GM11168 (cell line): ENCODE measurements around the gene NELL1.

Experiments
- in situ Hi-C: fragments of 300-500 bp; cut with MboI; formaldehyde crosslinking; loops from one replicate; pipeline ENCODE4 v1.12.0; 2022; ENCODE audit warnings: low sequenced_read_pairs; ENCODE audit not compliant: unreplicated experiment

NELL1 gene

DNA sequence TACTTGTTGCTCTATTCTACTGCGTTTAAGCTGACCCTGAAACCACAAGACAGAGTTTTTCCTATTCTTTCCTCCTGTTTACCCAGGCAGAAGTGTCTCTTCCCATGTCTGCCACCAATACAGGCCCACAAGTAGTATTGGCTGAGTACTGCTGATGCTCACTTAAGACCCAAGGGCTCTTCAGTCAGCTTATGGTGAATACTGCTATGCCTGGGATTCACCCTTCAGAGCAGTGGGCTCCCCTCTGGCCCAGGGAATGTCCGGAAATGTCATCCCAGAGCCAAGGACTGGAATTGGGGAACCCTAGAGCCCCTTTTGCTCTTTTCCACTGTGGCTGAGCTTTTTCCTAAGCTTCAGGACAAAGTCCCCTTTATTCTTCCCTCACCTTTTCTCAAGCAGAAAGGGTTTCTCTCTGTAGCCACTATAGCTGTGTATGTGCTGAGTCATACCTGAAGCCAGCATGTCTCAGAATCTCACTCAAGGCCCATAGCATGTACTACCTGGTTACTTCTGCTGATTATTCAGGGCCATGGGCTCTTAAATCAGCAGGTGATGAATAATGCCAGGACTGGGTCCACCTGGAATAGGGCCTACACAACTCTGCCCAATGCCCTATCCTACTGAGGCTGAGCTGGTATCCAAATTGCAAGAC, 777.7 kb downstream of the NELL1 start:
- in situ Hi-C loops, result no loop called here

DNA sequence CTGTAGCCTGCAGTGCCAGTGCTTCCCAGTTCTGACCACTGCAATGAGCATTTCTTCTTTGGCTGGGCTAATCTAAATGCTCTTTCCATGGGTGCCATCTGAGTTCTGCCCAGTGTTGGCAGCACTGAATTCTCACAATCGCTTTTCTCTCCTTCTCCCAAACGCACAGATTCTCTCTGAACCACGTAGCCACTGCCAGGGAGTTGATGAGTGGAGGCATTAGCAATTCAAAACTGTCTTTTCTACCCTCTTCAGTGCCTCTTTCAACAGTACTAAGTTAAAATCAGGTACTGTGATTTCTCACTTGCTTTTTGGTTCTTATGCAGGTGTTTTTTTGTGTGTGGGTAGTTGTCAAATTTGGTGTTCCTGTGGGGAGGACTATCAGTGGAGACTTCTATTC, 778.5 kb downstream of the NELL1 start:
- in situ Hi-C loops, result no loop called here

DNA sequence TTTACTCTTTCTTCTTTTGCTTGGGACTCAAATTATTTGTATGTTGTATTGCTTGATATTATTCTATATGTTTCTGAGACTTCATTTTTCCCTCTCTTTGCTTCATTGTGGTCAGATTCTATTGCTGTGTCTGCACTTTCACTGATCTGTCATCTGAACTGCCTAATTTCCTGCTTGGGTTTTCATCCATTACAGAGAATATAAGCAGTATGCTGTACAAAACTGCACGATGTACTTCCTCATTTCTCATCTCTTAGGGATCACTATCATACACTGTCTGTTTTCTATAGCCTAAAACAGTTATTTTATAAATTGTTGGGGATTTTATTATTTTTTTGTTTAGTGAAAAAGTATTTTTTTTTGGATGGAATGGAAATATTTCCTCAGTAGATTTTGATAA, 786.8 kb downstream of the NELL1 start:
- in situ Hi-C loops, result no loop called here

DNA sequence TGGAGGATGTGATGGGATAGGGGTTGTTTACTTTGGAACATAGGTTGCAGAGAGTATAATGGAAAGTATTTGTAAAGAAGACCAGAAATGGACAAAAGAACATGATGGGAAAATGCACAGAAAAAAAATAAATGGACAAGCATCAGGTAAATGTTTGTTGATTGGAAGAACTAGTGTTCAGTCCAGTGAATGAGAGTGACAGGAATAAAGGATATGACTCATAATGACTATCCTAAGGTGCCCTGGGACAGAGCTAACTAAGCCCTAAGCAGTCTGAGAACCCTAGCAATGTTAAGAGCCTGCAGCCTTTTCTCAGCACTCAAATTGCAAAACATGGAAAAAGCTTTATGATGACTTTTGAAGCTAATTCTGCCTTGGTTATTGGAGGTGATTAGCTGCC, 790.7 kb downstream of the NELL1 start:
- in situ Hi-C loops, result no loop called here

DNA sequence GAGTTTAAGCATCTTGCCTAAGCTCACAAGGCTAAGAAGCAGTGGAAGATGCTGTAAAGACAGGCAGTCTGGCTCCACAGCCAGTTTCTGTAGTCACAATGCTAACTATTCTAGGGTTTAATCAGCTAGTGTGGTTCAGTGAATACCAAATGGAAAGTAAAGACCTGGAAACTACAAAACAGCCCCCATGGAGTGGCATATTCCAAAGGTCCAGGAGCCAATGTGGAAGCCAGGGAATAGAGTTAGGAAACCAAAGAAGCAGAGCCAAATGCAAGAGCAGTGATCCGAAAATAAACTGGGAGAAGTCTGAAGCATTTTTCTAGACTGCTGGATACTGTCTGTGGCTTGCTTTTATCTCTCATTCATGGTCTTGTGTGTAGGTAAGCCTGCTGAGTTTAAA, 792.3 kb downstream of the NELL1 start:
- in situ Hi-C loops, result no loop called here

DNA sequence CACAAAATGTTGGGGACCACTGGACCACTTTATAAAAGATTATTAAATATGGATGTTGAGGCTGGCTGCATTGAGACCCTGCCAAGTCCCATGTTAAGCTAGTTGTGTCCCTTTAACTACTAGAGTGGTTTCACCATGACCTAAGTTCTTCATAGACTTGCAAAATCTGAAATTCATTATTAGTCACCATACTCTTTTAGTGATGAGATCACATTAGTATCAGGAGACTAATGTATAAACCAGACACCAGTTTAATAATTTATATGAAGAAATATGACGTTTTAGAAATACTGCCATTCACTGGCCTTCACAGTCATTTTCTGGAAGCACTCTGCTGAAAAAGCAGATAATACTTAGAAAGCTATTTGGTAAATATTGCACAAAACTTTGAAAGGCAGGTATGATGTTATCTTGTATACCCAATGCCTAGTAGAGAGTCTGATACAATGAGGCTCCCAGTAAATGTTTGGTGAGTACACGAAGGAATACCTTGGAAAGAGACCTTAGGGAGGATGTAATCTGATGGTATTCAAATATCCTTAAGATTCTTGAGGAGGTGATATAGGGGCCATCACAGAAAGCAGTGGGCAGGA, 795.3 kb downstream of the NELL1 start:
- in situ Hi-C loops, result no loop called here

DNA sequence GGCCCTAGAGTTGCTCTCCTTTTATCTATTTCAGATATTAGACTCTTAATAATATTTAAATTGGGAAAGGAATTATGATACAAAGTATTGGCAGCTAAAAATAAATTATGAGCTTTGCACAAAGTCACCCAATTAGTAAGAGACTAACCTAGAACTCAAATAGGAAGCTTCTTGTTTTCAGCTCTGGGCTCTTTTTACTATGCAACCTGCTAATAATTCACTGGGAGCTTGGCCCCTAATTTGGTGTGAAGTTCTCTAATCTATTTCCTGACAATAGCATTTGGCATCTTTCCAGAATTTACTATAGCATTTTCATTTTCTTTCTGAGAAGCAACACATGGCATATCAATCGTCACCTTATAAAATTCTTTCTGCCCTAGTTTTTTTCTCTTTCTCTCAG, 795.8 kb downstream of the NELL1 start:
- in situ Hi-C loops, result no loop called here

DNA sequence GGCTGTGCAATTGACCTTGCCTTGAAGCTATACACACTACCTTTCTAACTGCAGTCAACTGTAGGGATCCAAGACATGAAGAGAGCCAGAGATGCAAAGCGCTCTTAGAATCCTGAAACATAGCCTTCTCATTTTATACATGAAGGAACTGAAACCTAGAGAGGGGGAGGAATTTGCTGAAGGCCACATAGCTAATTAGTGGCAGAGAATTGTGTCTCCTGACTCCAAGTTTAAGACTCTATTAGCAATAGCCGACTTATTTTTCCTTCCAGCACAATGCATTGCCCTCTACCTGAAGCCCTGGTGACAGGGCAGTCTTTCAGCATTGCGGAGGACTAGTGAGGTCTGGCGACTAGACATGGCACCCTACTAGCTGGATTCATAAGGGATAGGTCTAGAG, 796.5 kb downstream of the NELL1 start:
- in situ Hi-C loops, result no loop called here

DNA sequence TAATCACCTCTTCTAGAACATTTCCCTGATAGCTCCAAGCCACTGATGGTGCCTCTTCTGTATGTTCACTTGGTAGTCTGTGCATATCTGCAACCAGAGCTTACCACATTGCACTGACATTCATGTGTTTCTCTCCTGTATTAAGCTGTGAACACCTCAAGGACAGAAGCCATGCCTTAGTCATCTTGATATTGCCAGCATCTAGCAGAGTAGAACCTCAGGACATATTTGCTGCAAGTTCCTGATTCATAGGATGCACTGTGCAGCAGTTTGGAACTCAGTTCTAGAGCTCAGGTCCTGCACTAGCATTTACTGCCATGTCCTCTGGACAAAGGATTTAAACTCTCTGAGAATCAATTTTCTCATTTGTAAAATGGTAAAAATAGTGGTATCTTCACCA, 801.1 kb downstream of the NELL1 start:
- in situ Hi-C loops, result no loop called here

DNA sequence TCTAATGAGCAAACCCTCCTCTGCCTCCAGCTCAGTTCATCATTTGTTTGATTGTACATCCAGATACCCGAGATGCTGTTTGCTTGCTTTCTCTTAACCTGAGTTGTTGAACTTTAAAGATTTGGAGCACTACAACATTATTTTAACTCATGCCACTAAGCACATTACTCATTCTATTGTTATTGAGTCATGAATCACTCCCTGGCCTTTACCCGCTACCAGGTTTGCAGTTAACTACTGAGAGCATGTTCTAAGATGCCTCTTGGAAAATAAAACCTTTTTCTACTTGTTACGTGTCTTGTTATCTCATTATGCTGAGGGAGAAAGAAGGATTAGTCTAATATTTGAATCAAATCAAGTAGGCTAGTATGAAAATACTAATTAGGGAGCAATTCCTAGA, 802.9 kb downstream of the NELL1 start:
- in situ Hi-C loops, result no loop called here

DNA sequence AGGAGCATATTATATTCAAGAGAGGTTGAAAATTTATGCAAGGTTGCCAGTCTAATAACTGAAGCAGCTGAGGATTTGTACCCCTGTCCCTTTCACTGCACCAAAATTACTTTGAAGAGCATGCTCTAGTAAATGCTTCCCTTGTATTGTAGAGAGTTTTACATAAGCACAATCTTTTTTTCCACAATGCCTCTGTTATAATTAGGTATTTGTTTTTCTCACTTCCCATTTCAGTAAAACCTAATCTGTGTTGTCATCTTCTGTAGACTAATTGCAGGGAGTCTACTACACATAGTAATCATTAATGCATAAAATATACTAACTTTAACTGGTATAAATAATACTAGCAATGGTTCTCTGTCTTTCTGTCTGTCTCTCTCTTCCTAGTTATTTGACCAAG, 805.1 kb downstream of the NELL1 start:
- in situ Hi-C loops, result no loop called here

DNA sequence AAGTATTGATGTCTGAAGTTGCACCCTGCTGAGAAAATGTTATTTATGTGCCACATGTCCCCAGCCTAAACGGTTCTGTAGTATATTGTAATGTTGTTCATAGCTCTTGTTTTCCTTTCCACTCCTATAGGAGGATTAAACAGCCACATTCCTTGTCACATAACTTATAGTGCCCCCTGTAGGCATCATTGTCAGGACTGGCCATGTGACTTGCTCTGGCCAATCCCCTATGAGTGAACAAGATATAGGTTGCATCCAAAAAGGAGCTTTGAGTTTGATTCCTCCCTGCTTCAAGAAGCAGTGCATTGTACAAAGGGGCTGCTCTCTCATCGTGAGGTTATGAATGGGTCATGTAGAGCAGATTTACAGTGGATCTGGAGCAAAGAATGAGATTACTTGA, 805.9 kb downstream of the NELL1 start:
- in situ Hi-C loops, result no loop called here

DNA sequence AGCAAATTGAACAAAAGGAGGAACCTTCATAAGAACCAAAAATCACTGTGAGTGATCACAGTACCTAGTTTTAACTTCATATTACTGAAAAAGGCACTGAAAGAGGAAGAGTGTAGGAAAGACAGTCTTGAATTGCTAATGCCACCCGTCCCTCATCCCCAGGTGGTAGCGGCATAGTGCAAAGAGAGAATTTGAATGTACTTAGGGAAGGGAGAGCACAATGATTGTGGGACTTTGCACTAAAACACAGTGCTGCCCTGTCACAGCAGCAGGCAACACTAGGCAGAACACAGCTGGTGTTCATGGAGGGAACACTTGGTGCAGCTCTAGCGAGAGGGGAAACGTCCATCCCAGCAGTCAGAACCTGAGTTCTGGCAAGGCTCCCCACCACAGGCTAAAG, 807.2 kb downstream of the NELL1 start:
- in situ Hi-C loops, result no loop called here

DNA sequence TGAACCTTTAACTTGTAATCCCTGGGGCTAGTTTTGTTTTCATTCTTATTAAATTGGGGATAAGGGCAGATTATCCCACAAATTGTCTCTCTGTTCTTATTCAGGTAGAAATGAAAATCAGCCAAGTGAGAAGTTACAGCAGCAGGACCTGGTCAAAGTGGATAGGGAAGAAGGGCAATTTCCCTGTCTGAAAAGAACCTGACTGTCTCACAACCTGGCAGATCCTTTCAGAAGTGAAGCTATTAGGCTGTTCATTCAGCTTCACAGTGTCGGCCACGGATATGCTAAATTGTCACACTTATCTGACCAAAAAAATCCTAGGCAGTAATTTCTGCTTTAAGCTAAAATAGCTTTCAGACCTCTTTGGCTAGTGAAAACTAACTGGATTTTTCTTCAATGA, 810.9 kb downstream of the NELL1 start:
- in situ Hi-C loops, result no loop called here

DNA sequence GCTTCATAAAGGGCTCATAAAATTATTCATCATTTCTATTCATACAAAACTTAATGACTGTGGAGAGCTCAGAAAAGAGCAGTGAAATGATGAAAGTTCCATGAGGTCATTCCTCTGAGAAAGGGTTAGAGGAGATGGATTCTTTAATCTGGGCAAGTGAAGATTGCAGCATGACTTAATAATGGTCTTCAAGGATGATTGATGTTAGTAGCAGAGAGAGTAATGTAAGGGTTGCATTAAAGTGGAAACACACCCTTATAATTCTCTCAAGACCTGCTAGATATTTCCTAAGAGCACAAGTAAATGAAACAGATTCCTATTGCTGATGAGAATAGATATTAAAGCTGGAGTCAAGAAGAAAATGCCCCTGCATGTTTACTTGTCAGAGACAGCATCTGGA, 811.9 kb downstream of the NELL1 start:
- in situ Hi-C loops, result no loop called here

DNA sequence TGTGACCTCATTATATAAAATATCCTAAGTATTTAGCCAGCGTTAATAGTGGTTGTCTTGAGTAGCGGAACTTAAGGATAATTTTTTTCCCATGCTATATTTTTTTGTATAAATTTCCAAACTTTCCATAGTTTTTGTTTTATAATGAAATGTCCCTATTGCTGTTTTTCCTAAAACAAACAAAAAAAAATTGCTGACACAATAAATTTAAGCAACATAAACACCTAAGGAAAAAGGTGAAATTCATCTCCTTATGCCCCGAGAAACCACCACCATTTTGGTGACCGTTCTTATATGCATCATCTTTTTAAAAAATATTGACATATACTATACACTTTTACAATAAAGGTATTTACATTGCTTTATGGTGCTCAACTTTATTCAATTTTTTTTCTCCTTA, 814.7 kb downstream of the NELL1 start:
- in situ Hi-C loops, result no loop called here

DNA sequence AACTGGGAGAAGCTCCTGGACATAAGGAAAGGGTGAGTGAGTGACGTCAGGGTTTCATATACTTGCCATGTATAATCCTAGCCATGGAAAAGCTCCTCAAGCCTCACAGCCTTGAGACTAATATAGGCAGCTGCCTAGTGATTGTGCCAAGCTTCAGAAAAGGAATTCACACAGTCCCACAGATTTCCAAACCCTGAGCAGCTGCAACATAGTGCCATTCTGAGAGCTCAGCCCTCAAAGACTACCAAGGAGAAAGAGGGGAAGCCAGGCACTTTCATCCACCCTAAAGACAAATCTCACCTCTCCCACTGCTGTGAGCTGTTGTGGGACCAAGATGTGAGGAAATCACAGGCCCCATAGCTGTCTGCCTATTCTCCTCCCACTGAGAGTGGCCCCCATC, 815.6 kb downstream of the NELL1 start:
- in situ Hi-C loops, result no loop called here

DNA sequence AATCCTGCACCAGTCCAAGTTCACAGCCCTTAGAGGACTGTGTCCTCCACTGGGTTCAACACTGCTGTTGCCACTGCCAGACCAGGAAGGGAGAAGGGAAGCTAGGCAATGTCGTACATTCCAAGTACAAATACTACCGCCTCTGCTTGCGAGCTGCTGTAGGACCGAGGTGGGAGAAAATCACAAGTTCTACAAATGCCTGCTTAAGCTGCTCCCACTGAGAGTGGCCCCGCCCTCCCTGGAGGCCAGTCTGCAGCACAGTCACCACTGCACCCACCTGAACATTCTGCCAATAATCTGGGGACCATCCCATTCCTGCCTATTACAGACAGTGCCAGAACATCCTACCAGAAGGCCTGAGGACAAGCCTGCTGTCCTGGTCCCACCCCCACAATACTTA, 816.0 kb downstream of the NELL1 start:
- in situ Hi-C loops, result no loop called here

DNA sequence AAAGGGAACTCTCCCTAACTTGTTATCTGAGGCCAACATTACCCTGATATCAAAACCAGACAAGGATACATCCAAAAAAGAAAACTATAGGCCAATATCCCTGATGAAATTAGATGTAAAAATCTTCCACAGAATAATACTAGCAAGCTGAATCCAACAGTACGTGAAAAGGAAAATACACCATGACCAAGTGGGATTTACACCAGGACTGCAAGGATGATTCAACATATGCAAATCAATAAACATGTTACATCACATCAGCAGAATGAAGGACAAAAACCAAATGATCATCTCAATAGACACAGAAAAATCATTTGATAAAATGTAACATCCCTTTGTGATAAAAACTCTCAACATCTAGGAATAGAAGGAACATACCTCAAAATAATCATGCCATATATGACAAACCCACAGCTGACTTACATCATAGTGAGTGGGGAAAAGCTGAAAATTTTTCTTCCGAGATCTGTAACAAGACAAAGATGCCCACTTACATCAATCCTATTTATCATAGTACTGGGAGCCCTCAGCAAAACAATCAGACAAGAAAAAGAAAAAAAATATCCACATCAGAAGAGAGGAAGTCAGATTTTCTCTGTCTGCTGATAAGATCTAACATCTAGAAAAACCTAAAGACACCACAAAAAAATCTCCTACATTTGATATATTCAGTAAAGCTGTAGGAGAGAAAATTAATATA, 820.2 kb downstream of the NELL1 start:
- in situ Hi-C loops, result no loop called here

DNA sequence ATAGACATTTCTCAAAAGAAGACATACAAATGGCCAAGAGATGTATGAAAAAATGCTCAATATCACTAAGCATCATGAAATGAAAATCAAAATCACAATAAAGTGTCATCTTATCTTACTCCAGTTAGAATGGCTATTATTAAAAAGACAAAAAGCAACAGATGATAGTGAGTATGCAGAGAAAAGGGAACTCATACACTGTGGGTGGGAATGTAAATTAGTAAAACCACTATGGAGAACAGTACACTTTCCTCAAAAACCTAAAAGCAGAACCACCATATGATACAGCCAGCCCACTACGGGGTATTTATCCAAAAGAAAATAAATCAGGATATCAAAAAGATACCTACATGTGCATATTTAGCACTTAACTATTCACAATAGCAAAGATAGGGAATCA, 823.5 kb downstream of the NELL1 start:
- in situ Hi-C loops, result no loop called here

DNA sequence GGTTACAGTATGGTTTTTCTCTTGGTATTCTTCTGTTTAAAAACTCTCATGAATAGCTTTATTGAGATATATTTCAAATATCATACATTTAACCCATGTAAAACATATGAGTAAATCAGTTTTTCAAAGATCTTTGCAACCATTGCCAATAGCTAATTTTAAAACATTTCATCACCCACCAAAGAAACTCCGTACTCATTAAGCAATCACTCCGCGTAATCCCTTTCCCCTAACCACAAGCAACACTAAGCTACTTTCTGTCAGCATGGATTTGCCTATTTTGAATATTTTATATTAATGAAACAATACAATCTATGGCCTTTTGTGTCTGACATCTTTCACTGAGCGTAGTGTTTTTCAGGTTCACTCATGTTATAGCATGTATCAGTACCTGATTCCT, 825.6 kb downstream of the NELL1 start:
- in situ Hi-C loops, result no loop called here

DNA sequence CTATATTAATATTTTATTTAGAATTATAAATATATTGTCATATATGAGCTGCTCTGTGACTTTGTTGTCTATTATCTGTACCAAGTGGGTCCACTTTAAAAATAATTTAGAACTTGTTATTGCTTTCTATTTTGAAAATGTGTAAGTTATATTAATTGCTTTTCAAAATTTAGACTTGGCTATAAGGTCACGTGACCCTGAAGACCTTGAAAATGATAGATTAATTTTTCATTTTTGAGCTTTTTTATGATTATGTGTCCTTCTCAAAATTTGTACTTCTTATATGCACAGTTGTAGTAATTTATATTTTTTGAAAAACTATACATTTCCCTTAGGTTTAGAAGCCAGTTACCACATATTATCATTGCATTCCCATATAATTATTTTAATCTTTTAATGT, 826.5 kb downstream of the NELL1 start:
- in situ Hi-C loops, result no loop called here
